ENCODE results near the gene EIF3D. TPM values are rescaled to one million over a fixed set of nuclear protein-coding genes. Genes with fewer than 3 reads are reported as not detected.

EIF3D gene
- polyA plus RNA-seq, 1 experiment: 349 TPM

- Histone ChIP-seq H3K9me3 (ENCODE audit: control insufficient read depth, insufficient read depth, low read length) (peaks cover 5% of the 10 kb centered on the region; the same call in 1 of the 2 replicates), H3K27ac (ENCODE audit: low read depth, low read length) (no peak overlapping the region), H3K27me3 (ENCODE audit: control insufficient read depth, insufficient read depth, low read length) (no peaks in the 10 kb centered on the region), H3K4me3 (ENCODE audit: low read depth, low read length) (no peak overlapping the region)
- TF ChIP-seq, protein P1, sequence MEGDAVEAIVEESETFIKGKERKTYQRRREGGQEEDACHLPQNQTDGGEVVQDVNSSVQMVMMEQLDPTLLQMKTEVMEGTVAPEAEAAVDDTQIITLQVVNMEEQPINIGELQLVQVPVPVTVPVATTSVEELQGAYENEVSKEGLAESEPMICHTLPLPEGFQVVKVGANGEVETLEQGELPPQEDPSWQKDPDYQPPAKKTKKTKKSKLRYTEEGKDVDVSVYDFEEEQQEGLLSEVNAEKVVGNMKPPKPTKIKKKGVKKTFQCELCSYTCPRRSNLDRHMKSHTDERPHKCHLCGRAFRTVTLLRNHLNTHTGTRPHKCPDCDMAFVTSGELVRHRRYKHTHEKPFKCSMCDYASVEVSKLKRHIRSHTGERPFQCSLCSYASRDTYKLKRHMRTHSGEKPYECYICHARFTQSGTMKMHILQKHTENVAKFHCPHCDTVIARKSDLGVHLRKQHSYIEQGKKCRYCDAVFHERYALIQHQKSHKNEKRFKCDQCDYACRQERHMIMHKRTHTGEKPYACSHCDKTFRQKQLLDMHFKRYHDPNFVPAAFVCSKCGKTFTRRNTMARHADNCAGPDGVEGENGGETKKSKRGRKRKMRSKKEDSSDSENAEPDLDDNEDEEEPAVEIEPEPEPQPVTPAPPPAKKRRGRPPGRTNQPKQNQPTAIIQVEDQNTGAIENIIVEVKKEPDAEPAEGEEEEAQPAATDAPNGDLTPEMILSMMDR (IDR thresholded peaks at IDR 0.05; ENCODE audit: low read depth, low read length): no peak
- CTCF ChIA-PET: interaction anchor here (1.2 kb wide), 2 partner anchors 21 to 267 kb away, joined by 3 to 4 read pairs; no protein-coding TSS in a partner anchor
- DNase-seq (ENCODE audit: low read depth, low spot score): no peak
- POLR2A ChIA-PET: interaction anchor here (0.8 to 1.3 kb wide), 5 partner anchors 17 to 179 kb away, joined by 3 to 5 read pairs (median 4); no protein-coding TSS in a partner anchor
Observed at GRCh38 chr22:36507518-36508010, 21.4 kb downstream of the EIF3D start.

GRCh38 chr22:36506637-36507517 lies 22.1 kb downstream of the EIF3D start, which contains the start of gene FOXRED2:
TSS of gene FOXRED2 (minus strand) at chr22:36507040. CDS start at chr22:36506422, 618 bp downstream.
- POLR2A ChIA-PET: interaction anchor here (0.7 to 1.3 kb wide), 7 partner anchors 16 to 182 kb away, joined by 3 to 5 read pairs (median 4); no protein-coding TSS in a partner anchor
- peaks cover 5% of the 10 kb centered on the region; the same call in 1 of the 2 replicates for H3K9me3 ChIP-seq (ENCODE audit: control insufficient read depth, insufficient read depth, low read length)
- CTCF ChIA-PET: interaction anchor here (1.2 kb wide), 2 partner anchors 20 to 267 kb away, joined by 3 to 4 read pairs; no protein-coding TSS in a partner anchor
- H3K27me3 ChIP-seq (ENCODE audit: control insufficient read depth, insufficient read depth, low read length): no peaks in the 10 kb centered on the region
- peak within 1 kb of the TSS; percentile 31 for H3K27ac ChIP-seq (ENCODE audit: low read depth, low read length)
- peak within 1 kb of the TSS; percentile 61 for H3K4me3 ChIP-seq (ENCODE audit: low read depth, low read length)
- TF ChIP-seq, protein P1 (IDR thresholded peaks at IDR 0.05; ENCODE audit: low read depth, low read length): no peak
- DNase-seq (ENCODE audit: low read depth, low spot score): peak; percentile 41

GRCh38 chr22:36505998-36506635 lies 22.8 kb downstream of the EIF3D start:
- no peak overlapping the region; the same call in 1 of the 2 replicates for H3K4me3 ChIP-seq (ENCODE audit: low read depth, low read length)
- peaks cover 5% of the 10 kb centered on the region; the same call in 1 of the 2 replicates for H3K9me3 ChIP-seq (ENCODE audit: control insufficient read depth, insufficient read depth, low read length)
- H3K27me3 ChIP-seq (ENCODE audit: control insufficient read depth, insufficient read depth, low read length): no peaks in the 10 kb centered on the region
- no peak for DNase-seq (ENCODE audit: low read depth, low spot score)
- no peak overlapping the region for H3K27ac ChIP-seq (ENCODE audit: low read depth, low read length)
- ChIA-PET POLR2A (interaction anchor here (0.6 to 1.1 kb wide), 2 partner anchors 24 to 82 kb away, joined by 3 to 4 read pairs; no protein-coding TSS in a partner anchor), CTCF (interaction anchor here (1.2 kb wide), 1 partner anchor 20 kb away, joined by 4 read pairs; no protein-coding TSS in a partner anchor)
- TF ChIP-seq, protein P1 (IDR thresholded peaks at IDR 0.05; ENCODE audit: low read depth, low read length): no peak

- ChIA-PET CTCF (interaction anchor here (0.6 kb wide), 1 partner anchor 12 kb away, joined by 3 read pairs; no protein-coding TSS in a partner anchor), POLR2A (no interaction called here)
- no peaks in the 10 kb centered on the region for H3K27me3 ChIP-seq (ENCODE audit: control insufficient read depth, insufficient read depth, low read length)
- TF ChIP-seq, protein P1 (IDR thresholded peaks at IDR 0.05; ENCODE audit: low read depth, low read length): no peak
- no peaks in the 10 kb centered on the region for H3K9me3 ChIP-seq (ENCODE audit: control insufficient read depth, insufficient read depth, low read length)
- H3K27ac ChIP-seq (ENCODE audit: low read depth, low read length): no peak overlapping the region
- H3K4me3 ChIP-seq (ENCODE audit: low read depth, low read length): no peak overlapping the region
- DNase-seq (ENCODE audit: low read depth, low spot score): no peak
Observed at GRCh38 chr22:36497910-36498665, 30.9 kb downstream of the EIF3D start.
